T-helper 1 cell treated with Interleukin-12 subunit alpha and Interleukin-12 subunit beta and Interleukin-4 antibody, amounts not matched to agents 30 ng/mL and 1 ng/mL, for 36 hours (primary cell): Measurements from ENCODE around the gene MYO1E. TPM values are rescaled to one million over a fixed set of nuclear protein-coding genes. Genes with fewer than 3 reads are reported as not detected.
"Not testable (repeated sequence)": the region's sequence is repeated elsewhere in the genome, so short reads cannot be mapped to it uniquely, and the experiment has no call there.

ENCODE experiments used
- intact Hi-C: fragments of 100-400 bp; cut with micrococcal nuclease; formaldehyde crosslinking; loops from one replicate; pipeline ENCODE4 v1.15.1; 2024
- total RNA-seq: library from RNA; stranded (reverse); gene quantifications from 2 replicates; pipeline ENCODE4 v1.2.3, GENCODE V29; 2022

The MYO1E gene
- total RNA-seq, 1 donor from 2014 or later = 37.0 TPM

GRCh38 chr15:59172289-59172901 is 200.3 kb downstream of the MYO1E start:
- intact Hi-C loops = no loop called here

GRCh38 chr15:59171067-59171397 is 201.6 kb downstream of the MYO1E start:
- intact Hi-C loops = no loop called here

DNA sequence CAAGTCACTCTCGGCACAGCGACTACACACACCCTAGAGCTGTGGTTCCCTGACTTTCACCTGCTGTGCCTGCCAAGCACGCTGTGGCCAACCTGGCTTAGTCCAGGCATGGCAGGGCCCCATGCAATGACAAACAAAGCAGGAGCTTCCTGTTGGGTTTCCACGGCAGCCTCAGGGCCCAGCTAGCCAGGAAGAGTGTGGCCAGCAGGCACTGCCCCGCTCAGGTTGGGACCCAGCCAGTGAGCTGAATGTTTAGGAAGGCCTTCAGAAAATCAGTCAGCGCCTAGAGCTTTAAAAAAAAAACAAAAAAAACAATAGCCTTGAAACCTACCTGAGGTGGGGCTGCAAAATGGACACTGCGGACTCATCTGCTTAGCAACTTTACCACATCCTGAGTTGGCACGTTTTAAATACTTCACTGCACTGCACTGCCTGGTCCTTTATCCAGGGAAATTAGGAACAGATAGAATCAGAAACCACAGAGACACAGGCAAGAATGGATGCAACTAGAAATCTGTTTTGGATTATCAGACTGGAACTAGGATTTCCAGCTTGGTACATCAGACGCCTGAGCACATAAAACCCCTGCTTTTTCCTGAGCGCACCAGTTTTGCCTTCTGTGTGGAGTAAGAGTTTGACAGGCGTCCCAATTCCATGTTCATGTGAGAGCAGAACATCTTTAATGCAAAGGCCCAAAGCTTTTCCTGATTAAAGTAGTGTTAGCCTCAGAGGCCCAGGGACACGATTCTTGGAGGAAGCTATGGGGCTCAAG is 202.2 kb downstream of the MYO1E start:
- intact Hi-C loops = no loop called here

DNA sequence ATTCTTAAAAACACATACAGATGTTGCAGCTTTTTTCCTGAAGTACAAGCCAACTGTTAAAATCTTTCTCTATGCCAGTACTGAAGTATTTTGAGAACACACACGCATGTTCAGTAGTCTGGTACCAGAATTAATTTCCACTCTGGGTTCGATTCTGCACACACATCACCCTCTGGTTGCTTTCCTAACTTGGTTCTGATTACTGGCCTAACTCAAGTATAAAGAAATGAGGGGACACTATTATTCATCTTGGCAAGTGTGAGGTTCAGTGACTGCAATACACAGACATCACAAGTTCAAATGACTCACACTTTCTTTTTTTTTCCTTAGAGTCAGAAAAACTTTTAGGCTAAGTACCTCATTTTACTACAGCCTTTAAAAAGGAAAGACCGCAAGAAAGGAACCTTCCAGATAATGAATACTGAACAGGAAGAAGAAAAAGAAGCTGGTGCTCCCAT is 203.4 kb downstream of the MYO1E start:
- intact Hi-C loops = no loop called here

- intact Hi-C loops = no loop called here
Measured at GRCh38 chr15:59168536-59168935, 204.1 kb downstream of the MYO1E start.

- intact Hi-C loops = no loop called here
Measured at GRCh38 chr15:59166601-59167265, 205.9 kb downstream of the MYO1E start.

GRCh38 chr15:59166166-59166565 is 206.5 kb downstream of the MYO1E start:
- intact Hi-C loops = no loop called here

GRCh38 chr15:59165726-59166125 is 206.9 kb downstream of the MYO1E start:
- intact Hi-C loops = no loop called here

DNA sequence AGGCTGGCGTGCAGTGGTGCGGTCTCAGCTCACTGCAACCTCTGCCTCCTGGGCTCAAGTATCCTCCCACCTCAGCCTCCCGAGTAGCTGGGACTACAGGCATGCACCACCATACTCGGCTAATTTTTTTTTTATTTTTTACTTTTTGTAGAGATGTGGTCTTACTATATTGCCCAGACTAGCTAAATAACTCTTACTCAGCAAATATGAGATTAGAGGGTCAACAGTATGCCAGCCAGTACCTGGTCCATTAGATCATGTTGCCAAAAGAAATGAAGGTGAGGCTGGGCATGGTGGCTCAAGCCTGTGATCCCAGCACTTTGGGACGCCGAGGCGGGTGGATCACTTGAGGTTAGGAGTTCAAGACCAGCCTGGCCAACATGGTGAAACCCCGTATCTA is 210.6 kb downstream of the MYO1E start:
- intact Hi-C loops = not testable (repeated sequence)

GRCh38 chr15:59160880-59161593 is 211.6 kb downstream of the MYO1E start:
- intact Hi-C loops = no loop called here

GRCh38 chr15:59159210-59159609 is 213.5 kb downstream of the MYO1E start:
- intact Hi-C loops = no loop called here

DNA sequence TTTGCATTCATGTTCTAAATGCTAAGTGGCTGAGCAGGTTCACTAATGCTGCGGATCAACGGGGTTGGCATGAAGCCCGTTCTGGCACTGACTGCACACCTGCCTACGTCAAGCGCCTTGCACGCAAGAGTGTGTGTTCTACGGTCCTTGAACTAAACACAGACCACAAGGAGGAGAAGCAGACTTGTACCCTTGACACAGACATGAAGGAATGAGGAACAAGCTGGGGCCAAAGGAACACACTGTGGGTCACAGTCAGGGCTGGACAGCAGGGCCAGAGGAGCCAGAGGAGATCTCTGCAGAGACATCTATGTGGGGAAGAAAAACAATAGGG is 214.0 kb downstream of the MYO1E start:
- intact Hi-C loops = no loop called here

DNA sequence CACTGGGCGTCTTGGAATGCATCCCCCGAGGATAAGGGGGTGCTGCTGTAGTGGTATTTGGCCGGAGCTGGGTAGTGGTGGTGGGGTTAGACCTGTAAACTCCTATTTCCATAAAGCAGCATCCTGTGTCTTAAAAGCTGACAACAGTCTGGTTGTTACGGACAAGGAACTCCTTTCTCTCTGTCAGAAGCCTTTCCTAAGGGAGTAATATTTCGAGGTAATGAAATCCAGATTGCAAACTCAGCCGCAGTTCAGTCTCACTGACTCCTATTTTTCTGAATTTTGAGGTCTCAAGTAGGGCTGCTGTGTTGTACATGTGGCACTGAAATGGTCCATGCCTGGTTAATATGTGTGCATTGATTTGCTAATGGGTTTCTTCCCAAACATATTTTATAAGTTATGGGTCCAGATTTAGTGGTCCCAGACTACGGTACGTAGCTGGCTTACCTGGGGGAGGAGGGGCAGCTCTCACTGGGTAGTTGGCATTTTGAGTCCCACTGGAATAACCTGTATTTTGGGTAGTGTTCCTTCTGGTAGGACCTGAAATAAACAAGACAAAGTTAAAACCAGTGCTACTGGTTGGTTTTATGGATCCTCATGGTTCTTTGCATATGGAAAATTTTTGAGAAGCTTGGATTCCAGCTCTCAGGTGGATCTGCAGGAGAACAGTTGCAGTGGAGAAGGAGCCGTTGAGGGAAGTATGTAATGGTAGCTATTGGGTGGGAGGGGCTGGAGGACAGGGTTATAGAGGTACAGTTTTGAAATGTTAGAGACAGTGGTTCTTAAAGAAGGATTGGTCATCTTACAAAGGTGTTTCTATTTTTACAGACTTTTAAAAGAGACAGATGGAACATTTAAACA is 214.6 kb downstream of the MYO1E start:
- intact Hi-C loops = no loop called here

DNA sequence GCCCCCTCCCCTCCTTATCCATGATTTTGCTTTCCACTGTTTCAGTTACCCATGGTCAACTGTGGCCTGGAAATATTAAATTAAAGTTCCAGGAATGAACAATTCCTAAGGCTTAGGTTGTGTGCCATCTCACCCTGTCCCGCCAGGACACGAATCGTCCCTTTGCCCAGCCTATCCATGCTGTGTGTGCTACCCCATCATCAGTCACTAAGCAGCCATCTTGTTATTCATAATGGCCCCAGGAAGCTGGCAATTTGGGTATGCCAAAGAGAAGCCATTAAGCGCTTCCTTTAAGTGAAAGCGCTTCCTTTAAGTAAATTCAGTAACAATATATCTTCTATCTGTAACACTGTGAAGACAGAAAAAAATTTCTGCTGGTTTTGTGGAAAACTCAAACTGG is 215.3 kb downstream of the MYO1E start:
- intact Hi-C loops = no loop called here

DNA sequence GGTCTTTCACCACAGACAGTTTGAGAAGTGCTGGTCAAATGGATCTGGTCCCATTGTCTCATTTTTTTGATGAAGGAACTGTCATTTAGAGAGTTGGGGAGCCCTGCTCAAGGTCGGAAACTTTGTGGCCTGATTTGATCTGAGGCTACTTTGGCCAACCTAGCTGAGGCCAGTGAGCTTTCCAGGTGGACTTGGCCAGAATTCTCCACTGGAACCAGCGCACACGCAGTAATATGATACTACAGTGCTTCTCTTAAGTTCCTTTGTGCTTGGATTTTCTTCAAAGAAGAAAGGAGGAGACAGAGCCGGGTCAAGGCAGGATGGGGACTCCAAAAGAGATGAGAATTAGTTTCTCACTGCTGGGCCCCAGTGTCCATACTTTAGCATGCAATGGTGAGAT is 217.2 kb downstream of the MYO1E start:
- intact Hi-C loops = no loop called here

- intact Hi-C loops = no loop called here
Measured at GRCh38 chr15:59154243-59154642, 218.4 kb downstream of the MYO1E start.

GRCh38 chr15:59153466-59153865 is 219.2 kb downstream of the MYO1E start:
- intact Hi-C loops = no loop called here

GRCh38 chr15:59152694-59153450 is 219.8 kb downstream of the MYO1E start:
- intact Hi-C loops = no loop called here

DNA sequence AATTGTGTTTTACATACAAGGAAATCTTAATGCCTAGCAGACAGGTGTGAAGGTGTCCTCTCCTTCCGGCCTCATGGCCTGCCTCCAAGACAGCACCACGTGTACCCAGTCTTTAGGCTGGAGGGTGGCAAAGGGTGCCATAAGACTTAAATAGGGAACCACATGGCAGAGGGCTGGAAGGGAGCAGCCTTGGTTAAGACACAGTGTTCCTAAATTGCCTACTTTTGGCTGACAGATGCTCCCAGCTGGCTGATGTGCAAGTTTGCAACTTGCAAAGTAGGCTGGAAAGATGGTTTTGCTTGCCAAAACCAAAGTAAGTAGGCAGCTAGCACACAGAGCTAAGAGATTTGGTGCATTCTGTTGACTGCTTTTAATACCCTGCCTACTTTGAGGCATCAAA is 222.5 kb downstream of the MYO1E start:
- intact Hi-C loops = no loop called here

DNA sequence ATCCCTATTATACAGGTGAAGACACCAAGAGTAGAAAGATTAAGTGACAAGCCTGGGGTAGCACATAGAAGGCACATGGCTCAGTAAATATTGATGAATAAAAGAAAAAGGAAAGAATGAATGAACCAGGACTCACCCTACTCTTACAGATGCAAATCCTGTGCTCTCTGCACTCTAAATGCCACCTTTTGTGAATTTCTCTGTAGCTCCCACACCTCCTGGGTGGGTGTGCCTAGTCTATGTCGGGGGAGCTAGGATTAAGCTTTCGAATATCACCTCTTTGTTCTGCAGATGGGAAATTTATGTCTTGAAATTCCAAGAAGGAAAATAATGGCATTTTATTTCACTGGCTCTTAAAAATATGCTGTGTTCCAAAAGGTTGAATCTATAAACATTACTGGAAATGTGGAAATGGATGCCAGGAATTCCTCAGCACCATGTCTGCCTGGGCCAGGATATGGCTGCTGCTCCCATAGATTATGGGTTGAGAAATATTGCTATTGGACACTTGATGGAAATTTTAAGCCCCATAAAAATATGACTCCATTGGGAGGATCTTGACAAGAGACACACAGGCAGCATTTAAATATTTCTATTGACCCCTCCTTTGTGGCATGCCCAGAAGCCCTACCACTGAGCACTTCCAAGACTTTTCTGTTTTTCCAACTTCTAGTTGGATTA is 224.4 kb downstream of the MYO1E start:
- intact Hi-C loops = no loop called here
